H1 (cell line): Measurements from ENCODE around the gene ADAMTS16. TPM values are rescaled to one million over a fixed set of nuclear protein-coding genes. Genes with fewer than 3 reads are reported as not detected.

ENCODE experiments used
- CTCF ChIA-PET: fragments of 300-600 bp; sonication (Branson Sonifier 250); formaldehyde crosslinking; loops from one replicate; lab custom pipeline; 2021; ENCODE audit not compliant: partially characterized antibody; lab: Charles Lee
- POLR2A ChIA-PET: fragments of 300-600 bp; sonication (Branson Sonifier 250); formaldehyde crosslinking; loops from one replicate; lab custom pipeline; 2021; ENCODE audit warnings: inconsistent platforms; ENCODE audit not compliant: partially characterized antibody; lab: Charles Lee
- DNase-seq, 2 experiments: peaks; one replicate each; pipeline versions ENCODE4 v3.0.0 to v3.0.0-alpha.2; 2010 to 2022; ENCODE audit warnings: low spot score in 2 of 2, low read depth in 1 of 2, mixed read lengths in 1 of 2
- FAIRE-seq: peaks from 2 replicates; lab custom pipeline; 2011; peaks lifted over from hg19 to GRCh38; lab: Jason Lieb, UNC
- H2AFZ ChIP-seq: 2 replicates; pipeline ENCODE4 v1.8.1; 2012; ENCODE audit warnings: low read length, inconsistent platforms
- H2AK5ac ChIP-seq: 2 replicates; pipeline ENCODE4 v1.6.1; 2013; ENCODE audit warnings: low read depth, low read length
- H2BK120ac ChIP-seq: replicated peaks from 2 replicates; pipeline ENCODE3; 2013; ENCODE audit warnings: low read depth, low read length, inconsistent platforms
- H2BK12ac ChIP-seq: 2 replicates; pipeline ENCODE4 v1.6.1; 2013; ENCODE audit warnings: low read depth, low read length
- H2BK15ac ChIP-seq: 2 replicates; pipeline ENCODE4 v1.6.1; 2013; ENCODE audit warnings: low read length
- H2BK20ac ChIP-seq: 2 replicates; pipeline ENCODE4 v1.6.1; 2013; ENCODE audit warnings: low read length
- H2BK5ac ChIP-seq: 2 replicates; pipeline ENCODE4 v1.6.1; 2013; ENCODE audit warnings: low read depth, low read length
- H3K14ac ChIP-seq: 2 replicates; pipeline ENCODE4 v1.6.1; 2013; ENCODE audit warnings: inconsistent platforms; ENCODE audit not compliant: insufficient read length
- H3K18ac ChIP-seq: 2 replicates; pipeline ENCODE4 v1.6.1; 2013; ENCODE audit warnings: low read length; ENCODE audit errors: extremely low read depth
- H3K23ac ChIP-seq: 2 replicates; pipeline ENCODE4 v1.6.1; 2013; ENCODE audit warnings: inconsistent platforms; ENCODE audit not compliant: insufficient read length
- H3K23me2 ChIP-seq: 2 replicates; pipeline ENCODE4 v1.6.1; 2013; ENCODE audit warnings: low read depth, low read length
- H3K27ac ChIP-seq: 2 replicates; pipeline ENCODE4 v1.6.1; 2011; ENCODE audit warnings: low read depth, low read length, inconsistent platforms
- H3K27me3 ChIP-seq, 4 experiments: replicated peaks in 1 of 4; 1 replicate in 1 of 4; 2 replicates in 3 of 4; pipeline versions ENCODE4 v1.6.1 to v1.8.1; 2011 to 2013; ENCODE audit warnings: low read length in 3 of 4, mild to moderate bottlenecking in 3 of 4, inconsistent platforms in 2 of 4, mixed read lengths in 2 of 4, moderate library complexity in 1 of 4; ENCODE audit not compliant: control insufficient read depth in 3 of 4, insufficient read depth in 3 of 4; ENCODE audit errors: extremely low read depth in 1 of 4
- H3K36me3 ChIP-seq, 4 experiments: 2 replicates each; pipeline versions ENCODE4 v1.6.1 to v1.8.1; 2011 to 2013; ENCODE audit warnings: mild to moderate bottlenecking in 4 of 4, low read length in 3 of 4, moderate library complexity in 2 of 4, control low read depth in 1 of 4, inconsistent platforms in 1 of 4; ENCODE audit not compliant: insufficient read depth in 4 of 4, control insufficient read depth in 2 of 4
- H3K4ac ChIP-seq: replicated peaks from 2 replicates; pipeline ENCODE3; 2013; ENCODE audit warnings: low read length, low read depth, mixed read lengths, inconsistent platforms; ENCODE audit not compliant: insufficient read length
- H3K4me1 ChIP-seq, 4 experiments: replicated peaks in 1 of 4; 1 replicate in 1 of 4; 2 replicates in 3 of 4; pipeline versions ENCODE4 v1.6.1 to v1.8.1; 2011 to 2013; ENCODE audit warnings: low read length in 3 of 4, inconsistent platforms in 2 of 4, mixed read lengths in 1 of 4; ENCODE audit not compliant: insufficient read depth in 4 of 4, control insufficient read depth in 3 of 4
- H3K4me2 ChIP-seq, 2 experiments: 2 replicates each; pipeline versions ENCODE4 v1.6.1 to v1.8.1; 2011 to 2013; ENCODE audit warnings: low read depth in 2 of 2, low read length in 2 of 2, control low read depth in 1 of 2, inconsistent platforms in 1 of 2, mild to moderate bottlenecking in 1 of 2; ENCODE audit not compliant: insufficient read depth in 1 of 2
- H3K4me3 ChIP-seq, 4 experiments: fragments of 200-600, 300-600 bp in 1 of 4; sonication (generic), shearing (Covaris generic), sonication (Bioruptor Twin) in 1 of 4; 2 replicates each; pipeline versions ENCODE4 v1.5.1 to v1.8.1; 2011 to 2016; ENCODE audit warnings: low read length in 4 of 4, low read depth in 3 of 4, control low read depth in 2 of 4, inconsistent platforms in 2 of 4, mild to moderate bottlenecking in 2 of 4, mixed read lengths in 1 of 4, moderate library complexity in 1 of 4; ENCODE audit not compliant: insufficient read depth in 2 of 4; ENCODE audit errors: extremely low read depth in 1 of 4
- H3K56ac ChIP-seq: replicated peaks from 2 replicates; pipeline ENCODE3; 2013; ENCODE audit warnings: low read depth, mild to moderate bottlenecking, mixed read lengths, low read length, inconsistent platforms; ENCODE audit not compliant: insufficient read length
- H3K79me1 ChIP-seq: 2 replicates; pipeline ENCODE4 v1.6.1; 2013; ENCODE audit warnings: low read depth, low read length, control low read depth
- H3K79me2 ChIP-seq, 2 experiments: 2 replicates each; pipeline versions ENCODE4 v1.6.1 to v1.8.1; 2012 to 2013; ENCODE audit warnings: low read length in 2 of 2, mild to moderate bottlenecking in 2 of 2, inconsistent platforms in 1 of 2; ENCODE audit not compliant: insufficient read depth in 2 of 2, control insufficient read depth in 1 of 2
- H3K9ac ChIP-seq, 4 experiments: replicated peaks in 1 of 4; 1 replicate in 1 of 4; 2 replicates in 3 of 4; pipeline versions ENCODE4 v1.6.1 to v1.8.1; 2011 to 2013; ENCODE audit warnings: low read depth in 3 of 4, low read length in 3 of 4, control low read depth in 2 of 4, mild to moderate bottlenecking in 2 of 4, moderate library complexity in 2 of 4, inconsistent platforms in 1 of 4; ENCODE audit errors: extremely low read depth in 1 of 4
- H3K9me3 ChIP-seq, 2 experiments: 2 replicates each; pipeline versions ENCODE4 v1.6.1 to v1.8.1; 2012 to 2013; ENCODE audit warnings: mild to moderate bottlenecking in 2 of 2, moderate library complexity in 2 of 2, control low read depth in 1 of 2, inconsistent platforms in 1 of 2, low read depth in 1 of 2, low read length in 1 of 2, mixed read lengths in 1 of 2; ENCODE audit not compliant: insufficient read depth in 2 of 2
- H4K20me1 ChIP-seq, 2 experiments: replicated peaks in 1 of 2; 2 replicates each; pipeline versions ENCODE3 to v1.8.1; 2011 to 2013; ENCODE audit warnings: inconsistent platforms in 2 of 2, low read length in 2 of 2, mild to moderate bottlenecking in 1 of 2; ENCODE audit not compliant: insufficient read depth in 2 of 2, control insufficient read depth in 1 of 2
- H4K5ac ChIP-seq: 2 replicates; pipeline ENCODE4 v1.6.1; 2013; ENCODE audit warnings: low read length, low read depth, mixed read lengths, inconsistent platforms; ENCODE audit not compliant: insufficient read length
- H4K8ac ChIP-seq: 2 replicates; pipeline ENCODE4 v1.8.0; 2013; ENCODE audit warnings: mild to moderate bottlenecking, moderate library complexity, low read length, inconsistent platforms; ENCODE audit not compliant: insufficient read depth; ENCODE audit errors: extremely low read depth
- H4K91ac ChIP-seq: replicated peaks from 2 replicates; pipeline ENCODE3; 2013; ENCODE audit warnings: low read length, mixed read lengths, inconsistent platforms; ENCODE audit not compliant: insufficient read length
- CBX8 ChIP-seq: fragments of 300-800, 300-1000 bp; sonication (generic); IDR thresholded peaks from 2 replicates; pipeline ENCODE4 v1.7.1; 2016; ENCODE audit warnings: low read depth, low read length, borderline replicate concordance
- CTBP2 ChIP-seq: IDR thresholded peaks from 2 replicates; pipeline ENCODE4 v1.7.0; 2011; ENCODE audit warnings: borderline replicate concordance, mild to moderate bottlenecking, moderate library complexity, mixed read lengths, low read length; ENCODE audit not compliant: insufficient read depth, insufficient read length
- FOSL1 ChIP-seq: IDR thresholded peaks from 2 replicates; pipeline ENCODE4 v1.6.1; 2011; ENCODE audit warnings: mild to moderate bottlenecking, low read depth, low read length, moderate library complexity; ENCODE audit not compliant: insufficient read depth
- GABPA ChIP-seq: IDR thresholded peaks from 2 replicates; pipeline ENCODE4 v1.6.1; 2011; ENCODE audit warnings: mild to moderate bottlenecking, low read length, moderate library complexity, borderline replicate concordance; ENCODE audit not compliant: insufficient read depth
- RFX5 ChIP-seq: IDR thresholded peaks from 2 replicates; pipeline ENCODE4 v1.6.1; 2011; ENCODE audit warnings: low read depth, low read length, improper control_type of control experiment, borderline replicate concordance
- SP1 ChIP-seq: IDR thresholded peaks from 2 replicates; pipeline ENCODE4 v1.6.1; 2011; ENCODE audit warnings: low read depth, low read length
- TAF1 ChIP-seq: IDR thresholded peaks from 2 replicates; pipeline ENCODE4 v1.6.1; 2011; ENCODE audit warnings: mild to moderate bottlenecking, low read depth, low read length
- WGBS, 2 experiments: shearing (Covaris generic) in 1 of 2; methylation state at CpG; one replicate each; pipeline versions ENCODE4 v1.1.6 to v1.1.7; 2013 to 2015; ENCODE audit warnings: low lambda C conversion rate in 2 of 2, mixed read lengths in 2 of 2, inconsistent platforms in 1 of 2, low coverage in 1 of 2, missing lambda C conversion rate in 1 of 2; ENCODE audit not compliant: insufficient replicate concordance in 2 of 2, insufficient coverage in 1 of 2, insufficient read length in 1 of 2; ENCODE audit errors: extremely low coverage in 1 of 2, missing lambda C conversion rate in 1 of 2; 5-methylcytosine and 5-hydroxymethylcytosine counted together
- polyA plus RNA-seq, 7 experiments: library from polyadenylated mRNA; depleted of rRNA in 3 of 7; stranded (reverse) in 5 of 7; unstranded in 2 of 7; fragments of >200 nt in 5 of 7; fragments of 200-250 nt in 2 of 7; gene quantifications; 1 replicate in 5 of 7; 2 replicates in 1 of 7; 4 replicates in 1 of 7; pipeline versions ENCODE4 v1.2.1 to v1.2.3, GENCODE V29; 2011 to 2013; ENCODE audit warnings: missing spikeins in 2 of 7, mixed read lengths in 2 of 7
- total RNA-seq: library from RNA; stranded (reverse); fragmentation: NEBNext Ultra II Directional; extraction: Animal tissue kit (Norgen Biotek cat#: 25700); gene quantifications from 2 replicates; pipeline ENCODE4 v1.2.1, GENCODE V29; 2021

Gene ADAMTS16
- total and polyA plus RNA-seq, 2 of the 8 experiments (the other 6 are each of a cell fraction or from before 2014, with no cell fraction given): 3.7 to 16.0 TPM

DNA sequence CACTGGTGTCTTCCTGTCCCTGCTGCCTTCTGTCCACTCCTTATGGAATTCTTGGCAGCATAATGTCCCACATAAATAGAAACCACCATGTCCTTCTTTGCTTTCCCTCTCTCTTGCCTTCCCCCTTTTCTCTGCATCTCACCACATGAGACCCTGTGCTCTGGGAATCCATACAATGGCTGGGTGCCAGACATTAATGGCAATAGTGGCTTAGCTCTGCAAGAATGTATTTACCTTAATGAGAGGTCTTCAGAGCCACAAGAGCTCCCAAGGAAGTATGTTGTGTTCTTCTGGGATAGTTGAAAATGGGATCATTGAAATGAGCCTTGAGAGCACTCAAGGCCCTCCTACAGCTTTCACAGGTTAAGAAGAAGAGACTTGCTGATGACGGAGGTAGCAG, 58.7 kb downstream of the ADAMTS16 start:
- Histone ChIP-seq H3K79me2 (no peaks in the 10 kb centered on the region), H3K79me1 (no peaks in the 10 kb centered on the region; the same call in 1 of the 2 replicates), H3K27ac (no peak overlapping the region), H3K23ac (no peak overlapping the region), H3K4me3 (no peak overlapping the region), H3K18ac (no peak overlapping the region), H3K4me1 (peaks cover 3 to 11% (median 7%) of the 10 kb centered on the region in 4 experiments; a peak in 6 of 7 replicates), H3K4me2 (no peak overlapping the region), H4K8ac (no peak overlapping the region), H3K9me3 (no peaks in the 10 kb centered on the region), H3K36me3 (peaks cover 0 to 5% (median 0%) of the 10 kb centered on the region in 4 experiments; a peak in 2 of 8 replicates), H3K27me3 (no peaks in the 10 kb centered on the region), H3K14ac (no peak overlapping the region), H3K56ac (no peak overlapping the region), H4K91ac (no peak overlapping the region), H2AK5ac (no peak overlapping the region), H3K4ac (no peak overlapping the region), H4K5ac (no peak overlapping the region), H2BK12ac (no peak overlapping the region), H3K23me2 (no peaks in the 10 kb centered on the region), H2BK5ac (no peak overlapping the region)
- CTCF ChIA-PET: interaction anchor here (0.9 to 1.7 kb wide), 3 partner anchors 20 to 220 kb away, joined by 3 to 4 read pairs (median 3); no protein-coding TSS in a partner anchor
- DNase-seq (no peak), FAIRE-seq (peak; percentile 13)
- 14% methylated on average over 1 of the region's 1 CpG; no CpG with 5 or more reads in 1 of the 2 experiments for WGBS, 2 experiments
- TF ChIP-seq SP1 (no peak), GABPA (no peak), CTBP2 (no peak), CBX8 (no peak), TAF1 (no peak), RFX5 (no peak), FOSL1 (no peak)
- TF ChIP-seq, all 59 proteins: peak for 0
- Histone ChIP-seq H2AFZ (no peak overlapping the region), H2BK15ac (0 out of 2 replicates have a peak overlapping the region, but pooled peaks have one; percentile 1), H2BK120ac (no peak overlapping the region), H2BK20ac (no peak overlapping the region), H3K9ac (no peak overlapping the region), H4K20me1 (no peaks in the 10 kb centered on the region)
- POLR2A ChIA-PET: no interaction called here
